HUDEP-2 (cell line): Measurements from ENCODE around the gene UCKL1.

Experiments used
- DNase-seq, 76 experiments: peaks; one replicate each; lab custom pipeline; 2025; ENCODE audit not compliant: unreplicated experiment in 76 of 76; lab: John Stamatoyannopoulos, UW

The UCKL1 gene

GRCh38 chr20:63929071-63929470 is 27.1 kb downstream of the UCKL1 start:
- DNase-seq = no peak

- DNase-seq = no peak
Measured at GRCh38 chr20:63926298-63926697, 29.9 kb downstream of the UCKL1 start.

GRCh38 chr20:63924241-63924640 is 32.0 kb downstream of the UCKL1 start:
- no peak for DNase-seq

DNA sequence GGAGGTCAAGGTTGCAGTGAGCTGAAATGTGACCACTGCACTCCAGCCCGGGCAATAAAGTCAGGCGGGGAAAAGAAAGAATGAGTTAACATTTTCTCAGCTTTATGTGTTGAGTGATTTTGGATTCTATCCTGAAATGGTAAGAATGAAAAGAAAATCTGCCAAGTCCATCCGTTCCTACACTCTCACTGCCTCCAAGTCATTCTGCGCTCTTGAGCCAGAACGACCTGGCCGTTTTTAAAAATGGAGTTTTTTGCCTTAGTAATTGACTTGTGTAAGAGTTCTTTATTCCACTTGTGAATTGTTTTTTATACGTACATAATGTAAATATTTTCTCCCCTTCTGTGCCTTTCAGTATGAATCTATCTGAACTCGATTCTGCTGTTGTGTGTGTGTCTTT is 32.6 kb downstream of the UCKL1 start:
- DNase-seq = no peak

DNA sequence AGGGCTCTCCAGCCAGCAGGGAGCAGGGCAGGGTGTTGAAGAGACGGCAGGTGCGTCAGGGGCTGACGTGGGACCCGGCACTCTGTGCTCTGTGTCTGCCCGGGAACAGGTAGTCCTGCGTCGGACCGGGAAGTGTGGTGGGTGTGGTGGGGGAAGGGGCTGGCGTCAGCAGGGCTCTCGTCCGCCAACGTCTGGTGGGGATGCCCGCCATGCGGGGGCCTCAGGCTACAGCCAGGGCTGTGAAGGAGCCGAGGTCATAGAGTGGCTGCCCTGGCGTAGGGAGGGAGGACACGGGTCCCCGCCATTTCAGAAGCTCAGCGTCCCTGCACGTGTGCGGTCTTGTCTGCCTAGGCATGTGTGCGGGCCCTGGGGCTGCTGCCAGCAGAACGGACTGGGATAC is 36.0 kb downstream of the UCKL1 start:
- DNase-seq = no peak

- no peak for DNase-seq
Measured at GRCh38 chr20:63919130-63919529, 37.1 kb downstream of the UCKL1 start.

DNA sequence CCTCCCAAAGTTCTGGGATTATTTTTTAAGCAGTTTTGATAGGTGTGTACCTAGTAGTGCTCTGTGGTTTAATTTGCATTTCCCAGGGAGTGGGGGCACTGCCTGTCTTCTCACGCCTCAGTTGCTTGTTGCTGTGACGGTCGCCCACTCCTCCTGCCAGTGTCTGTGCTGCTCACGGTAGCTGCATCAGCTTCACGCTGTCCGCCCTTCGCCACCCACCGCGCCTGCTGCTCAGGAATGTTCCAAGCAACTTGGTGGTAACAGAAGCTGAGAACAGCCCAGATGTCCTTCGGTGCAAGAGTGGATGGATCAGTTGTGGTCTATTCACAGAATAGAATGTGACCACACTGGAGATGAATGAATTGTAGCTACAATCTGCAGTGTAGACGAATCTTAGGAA is 38.4 kb downstream of the UCKL1 start:
- no peak for DNase-seq

DNA sequence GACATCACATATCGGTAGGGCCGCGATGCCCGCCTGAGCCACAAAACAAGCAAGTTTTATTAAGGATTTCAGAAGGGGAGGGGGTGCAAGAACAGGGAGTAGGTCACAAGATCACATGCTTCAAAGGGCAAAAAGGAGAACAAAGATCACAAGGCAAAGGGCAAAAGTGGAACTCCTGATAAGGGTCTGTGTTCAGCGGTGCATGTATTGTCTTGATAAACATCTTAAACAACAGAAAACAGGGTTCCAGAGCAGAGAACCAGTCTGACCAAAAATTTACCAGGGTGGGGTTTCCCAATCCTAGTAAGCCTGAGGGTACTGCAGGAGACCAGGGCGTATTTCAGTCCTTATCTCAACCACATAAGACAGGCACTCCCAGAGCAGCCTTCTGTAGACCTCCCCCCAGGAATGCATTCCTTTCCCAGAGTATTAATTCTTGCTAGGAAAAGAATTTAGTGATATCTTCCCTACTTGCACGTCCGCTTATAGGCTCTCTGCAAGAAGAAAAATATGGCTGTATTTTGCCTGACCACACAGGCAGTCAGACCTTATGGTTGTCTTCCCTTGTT is 39.8 kb downstream of the UCKL1 start:
- DNase-seq = peak in 22 of 76 experiments; percentile 7 to 67 (median 30)

GRCh38 chr20:63915471-63915870 is 40.7 kb downstream of the UCKL1 start:
- DNase-seq = peak in 13 of 76 experiments; percentile 5 to 53 (median 33)

DNA sequence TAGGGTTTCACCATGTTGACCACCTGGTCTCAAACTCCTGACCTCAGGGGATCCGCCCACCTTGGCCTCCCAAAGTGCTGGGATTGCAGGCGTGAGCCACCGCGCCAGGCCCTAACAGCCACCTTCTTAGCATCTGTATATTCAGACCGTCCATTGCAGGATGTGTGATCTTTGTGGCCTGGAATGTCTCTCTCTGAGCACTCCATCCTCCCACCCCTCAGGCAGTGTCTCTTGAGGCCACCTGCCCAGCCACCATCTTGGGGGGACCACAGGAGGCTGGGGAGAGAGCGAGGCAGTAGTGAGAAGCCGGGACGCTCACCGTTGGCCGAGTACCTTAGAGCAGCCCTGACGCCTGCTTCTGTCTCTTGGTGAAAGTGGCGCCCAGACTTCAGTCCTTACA is 42.4 kb downstream of the UCKL1 start:
- no peak for DNase-seq

- no peak for DNase-seq
Measured at GRCh38 chr20:63911176-63911575, 45.0 kb downstream of the UCKL1 start.

GRCh38 chr20:63908008-63908682 is 48.1 kb downstream of the UCKL1 start:
- DNase-seq = peak in 4 of 76 experiments; percentile 8 to 34 (median 12)

- no peak for DNase-seq
Measured at GRCh38 chr20:63903796-63904561, 52.2 kb downstream of the UCKL1 start.

GRCh38 chr20:63900413-63900812 is 55.8 kb downstream of the UCKL1 start:
- no peak for DNase-seq

- DNase-seq = peak in 55 of 76 experiments; percentile 8 to 69 (median 36)
Measured at GRCh38 chr20:63898882-63899558, 57.2 kb downstream of the UCKL1 start.

GRCh38 chr20:63897978-63898561 is 58.1 kb downstream of the UCKL1 start:
- no peak for DNase-seq

DNA sequence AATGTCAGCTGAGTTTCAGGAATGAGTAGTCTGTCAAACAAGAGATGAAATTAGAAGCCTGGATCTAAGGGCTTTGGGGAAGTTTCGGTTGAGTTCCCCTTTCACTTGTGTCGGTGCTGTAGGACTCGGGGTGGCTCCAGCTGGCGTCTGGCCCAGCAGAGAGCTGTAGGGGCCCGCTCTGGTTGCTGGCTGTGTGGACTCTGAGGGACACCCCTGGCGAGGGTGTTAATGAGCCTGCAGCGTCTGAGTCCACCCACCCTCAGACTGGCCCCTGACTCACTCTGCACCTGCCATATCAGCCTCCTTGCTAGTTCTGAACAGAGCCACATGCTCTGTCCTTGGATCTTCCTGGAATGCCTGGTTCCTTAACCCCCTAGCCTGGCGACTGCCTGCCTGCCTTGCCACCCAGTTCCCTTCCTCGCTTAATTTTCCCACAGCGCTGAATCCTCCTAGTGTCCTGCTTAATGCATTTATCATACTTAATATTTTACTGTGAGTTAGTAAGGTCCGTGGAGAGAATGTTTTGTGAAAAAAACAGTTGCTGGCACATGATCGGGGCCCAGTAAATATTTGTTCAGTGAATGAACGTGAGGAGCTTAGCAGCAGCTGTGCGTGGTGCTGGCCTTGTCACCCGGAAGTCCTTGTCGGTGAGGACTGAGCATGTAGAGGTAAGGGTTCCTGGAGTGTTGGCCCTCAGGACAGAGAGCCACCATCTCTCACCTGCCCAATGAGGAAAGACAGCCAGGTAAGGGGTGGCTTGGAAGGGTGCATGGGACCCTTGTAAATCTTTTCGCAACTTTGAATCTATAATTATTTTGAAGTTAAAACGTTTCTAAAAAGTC is 59.7 kb downstream of the UCKL1 start:
- peak in 49 of 76 experiments; percentile 3 to 64 (median 33) for DNase-seq

GRCh38 chr20:63895952-63896263 is 60.3 kb downstream of the UCKL1 start:
- DNase-seq = no peak

DNA sequence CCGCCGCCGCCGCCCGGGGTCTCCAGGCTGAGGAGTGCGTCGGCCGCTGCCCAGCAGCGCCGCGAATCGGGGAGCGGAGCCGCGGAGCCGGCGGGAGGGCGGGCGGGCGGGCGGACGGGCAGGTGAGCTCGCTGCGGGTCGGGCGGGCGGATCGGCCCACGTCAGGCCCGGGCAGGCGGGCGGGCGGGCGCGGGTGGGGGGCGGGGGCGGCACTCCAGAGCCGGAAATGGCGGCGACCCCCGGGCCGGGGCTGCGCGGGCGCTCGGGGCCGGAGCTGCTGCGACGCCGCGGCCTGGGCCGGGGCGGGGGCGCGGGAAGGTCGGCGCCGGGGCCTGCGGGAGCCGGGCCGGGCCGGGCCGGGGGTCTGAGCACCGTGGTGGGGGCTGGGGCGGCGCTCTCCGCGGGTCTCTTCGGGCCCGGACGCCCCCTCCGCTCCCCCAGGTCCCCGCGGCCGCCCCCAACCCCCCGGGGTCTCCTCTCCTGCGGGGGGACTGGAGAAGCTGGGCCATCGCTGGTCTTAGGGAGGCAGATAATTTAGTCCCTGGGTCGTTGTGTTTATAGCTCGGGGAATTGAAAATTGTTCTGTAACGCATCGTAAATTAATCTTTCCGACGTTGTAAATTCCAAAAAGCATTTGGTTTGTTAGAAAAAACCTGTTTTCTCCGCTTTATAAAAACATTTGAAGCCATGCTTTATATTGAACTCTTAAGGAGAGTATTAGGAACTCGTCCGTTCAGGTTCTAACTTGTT is 60.8 kb downstream of the UCKL1 start:
- no peak for DNase-seq
